Mononuclear cell (primary cell): Measurements from ENCODE around the gene ZBTB7C. TPM values are rescaled to one million over a fixed set of nuclear protein-coding genes. Genes with fewer than 3 reads are reported as not detected.

Experiments used
- H3K27me3 ChIP-seq: 2 replicates; pipeline ENCODE4 v1.6.0; 2011; ENCODE audit warnings: low read length, control low read depth; ENCODE audit not compliant: insufficient read depth
- H3K4me1 ChIP-seq: 2 replicates; pipeline ENCODE4 v1.5.1; 2011; ENCODE audit warnings: mild to moderate bottlenecking, low read length, control low read depth; ENCODE audit not compliant: insufficient read depth
- H3K4me3 ChIP-seq: 2 replicates; pipeline ENCODE4 v1.5.1; 2011; ENCODE audit warnings: mild to moderate bottlenecking, low read length, moderate library complexity
- H3K9me3 ChIP-seq: 2 replicates; pipeline ENCODE4 v1.5.1; 2011; ENCODE audit warnings: low read depth, mild to moderate bottlenecking, control low read depth, low read length
- total RNA-seq: library from RNA; depleted of rRNA; stranded (reverse); fragments of >200 nt; gene quantifications from one replicate; pipeline ENCODE4 v1.2.3, GENCODE V29; 2012

The ZBTB7C gene
- total RNA-seq, 1 donor = not detected

DNA sequence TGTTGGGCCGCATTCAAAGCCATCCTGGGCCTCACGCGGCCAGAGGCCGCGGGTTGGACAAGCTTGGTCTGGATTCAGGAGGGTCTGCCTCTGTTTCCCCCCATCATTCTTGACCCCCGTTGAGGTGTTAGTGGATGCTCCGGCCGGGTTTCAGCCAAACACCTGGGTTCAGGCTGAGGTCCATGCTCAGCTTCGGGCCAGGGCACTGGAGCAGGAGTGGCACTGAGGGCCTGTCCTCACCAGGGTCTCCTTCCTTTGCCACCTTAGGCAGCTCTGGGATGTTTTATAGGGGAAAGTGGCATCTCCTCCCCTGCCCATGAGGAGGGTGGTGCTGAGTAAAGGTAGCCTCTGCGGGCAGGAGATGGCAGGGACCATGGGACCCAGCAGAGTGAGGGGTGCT lies 401.8 kb downstream of the ZBTB7C start:
- H3K4me3 ChIP-seq = no peak overlapping the region
- peaks cover 6% of the 10 kb centered on the region for H3K4me1 ChIP-seq
- H3K27me3 ChIP-seq = peaks cover 5% of the 10 kb centered on the region
- no peaks in the 10 kb centered on the region for H3K9me3 ChIP-seq

DNA sequence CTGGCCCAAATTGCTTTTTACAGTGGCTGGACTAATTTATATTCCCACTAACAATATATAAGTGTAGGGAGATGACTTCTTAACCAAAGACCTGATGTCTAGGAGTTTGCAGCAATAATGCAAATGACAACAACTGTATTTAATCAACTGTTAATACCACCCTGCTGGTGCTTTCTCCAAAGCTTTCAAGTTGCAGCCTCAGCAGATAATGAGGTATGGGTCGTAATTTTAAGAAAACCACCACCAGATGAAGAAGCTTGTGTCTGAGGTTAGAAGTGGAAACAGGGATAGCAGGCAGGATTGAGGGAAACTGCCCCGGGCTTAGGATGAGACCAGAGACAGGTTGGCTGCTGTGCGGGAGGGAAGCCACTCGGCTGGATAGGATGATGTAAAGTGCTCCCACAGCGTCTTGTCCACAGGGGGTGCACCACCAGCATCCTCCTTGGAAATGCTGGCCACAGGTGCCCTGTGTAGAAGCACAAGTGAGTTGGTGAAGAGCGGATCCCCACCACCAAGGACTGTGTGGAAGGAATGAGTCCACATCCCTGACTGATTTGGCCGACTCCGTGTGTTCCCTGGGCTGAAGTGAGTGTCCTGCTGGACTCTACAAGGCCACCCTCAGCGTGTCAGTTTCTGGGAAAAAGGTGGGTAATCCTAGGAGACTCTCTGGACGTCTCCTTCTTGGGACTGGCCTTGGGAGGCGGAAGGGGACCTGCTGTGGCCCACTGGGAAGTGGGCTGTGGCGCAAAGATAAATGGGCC lies 402.6 kb downstream of the ZBTB7C start:
- Histone ChIP-seq H3K9me3 (no peaks in the 10 kb centered on the region), H3K4me3 (no peak overlapping the region), H3K4me1 (peaks cover 6% of the 10 kb centered on the region), H3K27me3 (peaks cover 5% of the 10 kb centered on the region)

DNA sequence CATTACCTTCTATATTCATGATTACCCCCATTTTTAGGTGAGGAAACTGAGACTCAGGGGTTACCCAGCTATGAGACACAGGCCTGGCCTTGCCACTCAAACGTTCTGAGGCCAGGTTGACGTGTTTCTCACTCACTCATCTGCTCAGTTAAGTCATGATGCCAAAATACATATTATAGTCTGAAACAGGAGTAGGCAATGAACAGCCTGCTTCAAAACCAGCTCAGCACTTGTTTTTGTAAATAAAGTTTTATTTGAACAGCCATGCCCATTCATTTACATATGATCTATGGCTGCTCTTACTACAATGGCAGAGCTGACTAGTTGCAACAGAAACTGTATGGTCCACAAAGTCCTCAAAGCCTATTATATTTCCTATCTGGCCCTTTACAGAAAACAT lies 404.6 kb downstream of the ZBTB7C start:
- H3K4me3 ChIP-seq = no peak overlapping the region
- no peaks in the 10 kb centered on the region for H3K9me3 ChIP-seq
- H3K27me3 ChIP-seq = peaks cover 5% of the 10 kb centered on the region
- H3K4me1 ChIP-seq = peaks cover 12% of the 10 kb centered on the region

DNA sequence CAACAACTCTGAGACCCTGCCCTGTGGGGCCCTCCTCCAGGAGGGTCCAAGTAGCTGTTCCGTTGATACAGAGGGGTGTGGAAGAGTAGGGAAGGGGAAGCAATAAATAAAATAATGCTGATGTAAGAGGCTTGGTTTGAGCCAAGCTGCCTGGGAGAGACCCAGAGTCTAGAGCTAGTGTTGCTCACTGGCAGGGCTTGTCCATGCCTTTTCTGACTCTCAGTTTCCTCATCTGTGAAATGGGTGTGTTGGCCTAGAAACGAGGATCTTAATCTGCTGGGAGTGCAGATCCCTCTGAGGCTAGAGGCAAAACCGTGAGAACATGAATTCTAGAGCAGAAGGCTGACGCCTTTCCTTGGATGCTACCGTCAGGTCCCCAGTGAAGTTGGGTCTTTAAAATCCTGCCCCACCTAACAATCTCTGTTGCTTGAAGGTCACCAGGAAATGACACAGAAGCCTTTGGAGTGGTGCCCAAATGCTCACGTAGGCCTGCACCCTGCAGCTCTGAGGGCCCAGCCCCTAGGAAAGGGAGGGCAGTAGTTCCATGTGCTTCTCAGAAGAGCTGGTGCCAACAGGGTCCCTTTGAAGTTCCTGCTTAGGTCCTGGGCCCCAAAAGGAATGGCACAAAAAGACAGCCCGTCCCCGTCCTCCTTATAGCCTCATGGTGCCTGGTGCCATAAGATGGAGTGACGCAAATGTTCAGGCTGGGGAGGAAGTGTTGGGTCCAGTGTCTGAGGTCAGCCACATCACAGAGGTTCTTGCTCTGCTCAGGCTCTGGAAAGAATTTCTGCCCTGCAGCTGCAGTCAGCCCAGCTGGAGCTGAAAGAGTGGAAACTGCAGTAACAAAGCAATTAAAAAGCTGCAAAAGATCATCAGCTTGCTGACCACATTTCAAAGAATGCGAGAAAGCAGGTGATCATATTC lies 405.5 kb downstream of the ZBTB7C start:
- Histone ChIP-seq H3K27me3 (peaks cover 5% of the 10 kb centered on the region), H3K4me1 (peaks cover 18% of the 10 kb centered on the region), H3K9me3 (no peaks in the 10 kb centered on the region), H3K4me3 (no peak overlapping the region)

DNA sequence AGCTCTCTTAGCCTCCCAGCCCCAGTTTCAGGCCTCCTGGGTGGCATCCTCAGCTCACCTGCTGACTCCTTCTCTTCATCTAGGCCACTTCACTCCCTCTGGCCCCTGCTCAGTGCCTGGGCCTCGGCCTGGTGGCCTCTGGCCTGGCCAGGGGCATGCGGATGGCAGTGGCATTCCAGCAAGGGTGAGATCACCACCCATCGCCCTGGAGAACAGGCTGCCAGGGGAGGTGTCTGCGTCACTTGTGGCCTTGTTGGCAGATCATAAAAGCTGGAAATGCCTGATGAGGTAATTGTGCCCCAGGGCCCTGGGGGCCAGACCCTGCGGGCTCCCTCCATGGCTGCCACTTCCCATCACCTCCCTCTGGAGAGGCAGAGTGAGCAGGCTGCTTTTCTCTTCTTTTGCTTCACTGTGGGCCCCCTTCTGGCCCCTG lies 406.2 kb downstream of the ZBTB7C start:
- Histone ChIP-seq H3K27me3 (peaks cover 5% of the 10 kb centered on the region), H3K4me3 (no peak overlapping the region), H3K4me1 (peaks cover 17% of the 10 kb centered on the region), H3K9me3 (no peaks in the 10 kb centered on the region)

DNA sequence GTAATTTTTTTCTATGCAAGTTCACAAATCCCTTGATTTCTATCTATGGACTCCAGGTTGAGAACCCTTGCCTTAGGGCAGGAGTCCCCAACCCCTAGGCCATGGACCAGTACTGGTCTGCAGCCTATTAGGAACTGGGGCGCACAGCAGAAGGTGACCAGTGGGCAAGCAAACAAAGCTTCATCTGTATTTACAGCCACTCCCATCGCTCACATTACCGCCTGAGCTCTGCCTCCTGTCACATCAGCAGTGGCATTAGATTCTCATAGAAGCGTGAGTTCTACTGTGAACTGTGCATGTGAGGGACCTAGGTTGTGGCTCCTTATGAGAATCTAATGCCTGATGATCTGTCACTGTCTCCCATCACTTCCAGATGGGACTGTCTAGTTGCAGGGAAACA lies 408.5 kb downstream of the ZBTB7C start:
- peaks cover 12% of the 10 kb centered on the region for H3K4me1 ChIP-seq
- no peaks in the 10 kb centered on the region for H3K27me3 ChIP-seq
- H3K4me3 ChIP-seq = no peak overlapping the region
- H3K9me3 ChIP-seq = peaks cover 6% of the 10 kb centered on the region

DNA sequence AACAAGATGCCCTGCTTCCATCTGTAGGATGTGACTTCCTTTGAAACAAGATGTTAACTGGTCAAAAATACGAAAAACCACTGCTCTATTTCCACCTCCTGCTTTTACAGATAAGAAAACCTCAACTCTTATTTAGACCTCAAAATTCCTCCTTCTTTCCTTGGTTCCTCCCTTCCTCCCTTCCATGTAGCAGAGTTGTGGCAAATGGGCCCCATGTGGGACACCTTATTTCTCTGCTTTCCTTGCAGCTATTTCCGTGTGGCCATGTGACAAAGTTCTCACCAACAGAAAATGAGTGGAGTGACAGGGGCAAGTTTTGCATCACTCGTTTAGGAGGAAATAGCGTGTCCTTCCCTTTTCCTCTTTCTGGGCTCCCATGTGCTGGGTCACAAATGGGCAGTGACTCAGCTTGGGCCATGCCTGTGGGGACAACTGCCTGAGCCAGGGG lies 409.4 kb downstream of the ZBTB7C start:
- no peaks in the 10 kb centered on the region for H3K27me3 ChIP-seq
- no peak overlapping the region for H3K4me3 ChIP-seq
- peaks cover 12% of the 10 kb centered on the region for H3K4me1 ChIP-seq
- H3K9me3 ChIP-seq = peaks cover 6% of the 10 kb centered on the region

DNA sequence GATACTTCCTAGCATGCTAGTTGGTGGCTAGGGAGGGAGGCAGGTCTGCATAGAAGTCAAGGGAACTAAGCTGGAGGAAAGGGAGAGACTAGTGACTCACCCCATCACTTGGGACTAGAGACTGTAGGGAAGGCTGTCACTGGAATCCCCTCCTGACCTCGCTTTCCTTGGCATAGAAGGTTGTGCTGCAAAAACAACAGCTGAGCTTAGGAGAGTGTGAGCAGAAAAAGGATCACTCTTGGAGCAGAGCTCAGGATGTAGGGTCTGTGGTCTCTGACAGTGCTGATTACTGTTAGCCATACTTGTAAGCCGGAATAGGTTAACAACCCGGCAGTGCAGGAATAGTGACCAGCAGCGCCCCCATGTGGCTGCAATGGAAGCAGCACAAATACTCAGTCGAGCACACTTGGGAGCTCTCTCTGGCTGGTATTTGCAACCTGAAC lies 411.8 kb downstream of the ZBTB7C start:
- Histone ChIP-seq H3K4me3 (no peak overlapping the region), H3K4me1 (peaks cover 12% of the 10 kb centered on the region), H3K9me3 (peaks cover 6% of the 10 kb centered on the region), H3K27me3 (no peaks in the 10 kb centered on the region)

DNA sequence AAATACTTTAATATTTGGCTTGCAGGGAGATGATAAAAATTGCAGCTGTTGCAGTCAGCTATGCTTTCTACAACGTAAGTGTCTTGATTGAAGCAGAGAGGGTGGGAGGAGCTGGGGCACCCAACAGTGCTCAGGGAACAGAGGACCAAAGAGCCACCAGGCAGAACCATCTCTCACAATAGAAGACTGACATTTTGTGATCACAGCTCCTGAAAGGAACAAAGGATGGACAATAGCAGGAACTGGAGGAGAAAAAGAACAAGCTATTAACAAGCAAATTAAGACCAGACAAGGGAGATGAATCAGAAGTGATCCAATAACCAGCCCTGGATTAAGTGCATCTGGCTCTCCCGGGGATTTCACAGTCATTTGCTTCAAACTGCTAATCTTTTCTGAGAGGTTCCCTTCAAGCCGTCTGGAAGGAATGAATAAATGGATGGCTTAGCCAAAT lies 413.1 kb downstream of the ZBTB7C start:
- Histone ChIP-seq H3K4me3 (no peak overlapping the region), H3K27me3 (no peaks in the 10 kb centered on the region), H3K9me3 (peaks cover 6% of the 10 kb centered on the region), H3K4me1 (peaks cover 12% of the 10 kb centered on the region)

DNA sequence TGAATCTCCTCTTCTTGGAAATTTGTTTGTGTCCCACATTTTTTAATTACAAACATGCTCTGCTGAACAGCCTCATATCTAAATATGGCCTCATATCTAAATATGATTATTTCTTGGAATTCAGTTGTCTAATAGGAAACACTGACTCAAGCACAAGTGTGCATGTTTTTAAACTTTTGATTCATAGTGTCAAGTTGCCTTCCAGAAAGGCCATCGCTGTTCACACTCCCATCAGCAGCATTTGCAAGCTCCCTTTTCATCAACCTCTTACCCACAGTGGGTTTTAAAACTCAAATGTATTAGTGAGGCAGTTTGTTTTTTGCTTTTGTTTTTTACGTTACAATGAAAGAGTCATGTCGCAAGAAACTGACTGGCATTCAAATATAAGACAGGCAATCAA lies 413.5 kb downstream of the ZBTB7C start:
- Histone ChIP-seq H3K9me3 (peaks cover 6% of the 10 kb centered on the region), H3K4me1 (peaks cover 12% of the 10 kb centered on the region), H3K4me3 (no peak overlapping the region), H3K27me3 (no peaks in the 10 kb centered on the region)

DNA sequence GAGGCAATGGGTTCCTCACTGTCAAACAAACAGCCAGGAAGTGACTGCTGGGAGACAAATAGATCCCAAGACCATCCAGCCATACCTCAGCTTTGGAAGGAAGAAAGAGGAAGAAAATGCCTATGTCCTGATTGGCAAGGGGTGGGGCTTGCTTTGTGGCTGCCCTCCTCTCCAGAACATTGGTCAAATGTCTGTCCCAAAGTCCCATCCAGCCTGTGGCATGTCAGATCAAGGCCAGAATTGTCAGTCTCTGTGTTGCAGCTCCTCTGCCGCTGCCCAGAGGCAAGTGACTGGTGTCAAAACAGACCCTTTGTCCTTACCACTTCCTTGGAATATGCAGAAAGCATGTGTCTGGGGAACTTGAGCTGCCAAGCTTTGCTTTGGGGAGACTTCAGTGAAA lies 415.8 kb downstream of the ZBTB7C start:
- H3K9me3 ChIP-seq = peaks cover 6% of the 10 kb centered on the region
- H3K4me3 ChIP-seq = no peak overlapping the region
- H3K27me3 ChIP-seq = no peaks in the 10 kb centered on the region
- H3K4me1 ChIP-seq = no peaks in the 10 kb centered on the region

DNA sequence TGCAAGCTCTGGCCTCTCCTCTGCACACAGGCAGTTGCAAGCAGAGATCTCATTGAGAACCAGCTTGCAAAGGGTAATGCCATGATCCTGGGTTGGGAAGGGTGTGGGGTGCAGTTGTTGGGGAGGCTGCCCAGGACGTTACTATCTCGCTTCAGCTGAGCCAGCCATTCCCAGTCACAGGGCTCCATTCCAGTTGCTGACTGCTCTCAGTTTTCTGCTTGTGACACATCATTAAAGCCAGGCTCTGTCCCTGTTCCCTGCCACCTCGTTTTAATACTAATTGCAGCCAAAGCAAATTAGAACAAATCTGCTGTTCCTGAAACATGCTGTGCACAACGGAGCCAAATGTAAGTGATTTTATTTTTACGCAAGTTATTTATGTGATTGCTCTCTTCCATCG lies 416.2 kb downstream of the ZBTB7C start:
- H3K27me3 ChIP-seq = no peaks in the 10 kb centered on the region
- no peak overlapping the region for H3K4me3 ChIP-seq
- H3K9me3 ChIP-seq = peaks cover 6% of the 10 kb centered on the region
- H3K4me1 ChIP-seq = no peaks in the 10 kb centered on the region

DNA sequence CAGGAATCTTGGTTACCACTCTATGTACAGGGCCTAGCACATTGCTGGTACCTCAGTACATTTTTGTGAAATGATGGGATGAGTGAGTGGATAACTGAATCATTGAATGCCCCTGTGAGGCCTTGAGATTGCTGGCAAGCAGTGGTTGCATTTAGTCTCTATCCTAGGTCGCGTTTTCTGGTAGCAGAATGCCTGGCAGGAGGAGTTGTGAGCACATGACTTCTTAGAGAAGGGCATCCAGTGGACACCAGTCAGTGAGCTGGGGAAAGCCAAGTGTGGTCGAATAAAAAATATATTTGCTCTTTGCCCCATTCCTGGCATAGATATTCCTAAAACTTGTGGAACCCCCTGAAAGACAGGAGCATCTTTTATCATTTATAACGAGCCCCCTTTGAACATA lies 416.9 kb downstream of the ZBTB7C start:
- peaks cover 2% of the 10 kb centered on the region for H3K9me3 ChIP-seq
- H3K4me1 ChIP-seq = peaks cover 2% of the 10 kb centered on the region
- no peaks in the 10 kb centered on the region for H3K27me3 ChIP-seq
- H3K4me3 ChIP-seq = no peak overlapping the region

DNA sequence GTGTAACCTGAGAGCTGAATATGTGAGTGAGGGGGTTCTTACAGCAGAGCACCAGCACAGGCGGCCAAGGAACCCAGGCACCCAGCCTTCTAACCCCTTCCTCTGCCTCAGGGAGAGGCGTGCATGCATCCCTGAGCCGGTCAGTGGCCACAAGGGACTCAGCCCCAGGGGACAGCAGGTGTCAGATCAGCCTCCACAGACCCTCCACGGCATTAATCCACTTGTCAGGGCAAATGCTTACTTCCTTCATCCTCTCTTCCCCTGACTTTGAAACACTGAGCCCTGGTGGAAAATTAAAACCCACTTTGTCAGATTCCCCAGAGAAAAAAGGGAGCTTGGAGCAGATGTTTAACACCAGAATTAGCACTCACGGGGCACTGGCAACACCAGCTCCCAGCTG lies 418.2 kb downstream of the ZBTB7C start:
- Histone ChIP-seq H3K4me3 (no peak overlapping the region), H3K4me1 (peaks cover 15% of the 10 kb centered on the region)

DNA sequence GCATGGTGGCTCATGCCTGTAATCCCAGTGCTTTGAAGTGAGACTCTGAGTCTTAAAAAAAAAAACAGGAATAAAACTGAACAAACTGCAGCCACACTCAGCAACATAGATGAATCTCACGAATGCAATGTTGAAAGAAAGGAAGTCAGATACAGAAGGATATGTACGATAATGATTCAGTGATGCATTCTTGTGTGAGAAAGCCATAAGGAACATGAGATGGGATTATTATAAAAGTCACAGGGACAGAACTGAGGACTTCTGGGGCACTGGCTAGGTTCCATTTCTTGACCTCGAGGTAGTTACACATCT lies 421.8 kb downstream of the ZBTB7C start:
- Histone ChIP-seq H3K4me1 (peaks cover 43% of the 10 kb centered on the region), H3K27me3 (no peaks in the 10 kb centered on the region), H3K4me3 (no peak overlapping the region), H3K9me3 (no peaks in the 10 kb centered on the region)

More for the DNA sequence above, 418.2 kb downstream of the ZBTB7C start:
- Histone ChIP-seq H3K27me3 (no peaks in the 10 kb centered on the region), H3K9me3 (no peaks in the 10 kb centered on the region)
